Hepatocyte (in vitro differentiated cells): ENCODE results near the gene ULBP2. TPM values are rescaled to one million over a fixed set of nuclear protein-coding genes. Genes with fewer than 3 reads are reported as not detected.
"Not testable (repeated sequence)": the region's sequence is repeated elsewhere in the genome, so short reads cannot be mapped to it uniquely, and the experiment has no call there.

Experiments used
- DNase-seq: peaks from one replicate; pipeline ENCODE4 v3.0.0-alpha.2; 2016; ENCODE audit warnings: low spot score
- H2AFZ ChIP-seq: fragments of 200-600 bp; sonication (generic); 2 replicates; pipeline ENCODE4 v1.6.0; 2016; ENCODE audit warnings: antibody characterized with exemption, mild to moderate bottlenecking
- H3K27ac ChIP-seq: fragments of 200-600 bp; sonication (generic); 2 replicates; pipeline ENCODE4 v1.5.1; 2016; ENCODE audit warnings: mild to moderate bottlenecking
- H3K27me3 ChIP-seq: fragments of 200-600 bp; sonication (generic); 2 replicates; pipeline ENCODE4 v1.6.1; 2016
- H3K36me3 ChIP-seq: fragments of 200-600 bp; sonication (generic); replicated peaks from 2 replicates; pipeline ENCODE4 v1.5.1; 2016; ENCODE audit warnings: low read depth; ENCODE audit not compliant: insufficient read depth
- H3K4me1 ChIP-seq: fragments of 200-600 bp; sonication (generic); 2 replicates; pipeline ENCODE4 v1.5.1; 2016; ENCODE audit warnings: mild to moderate bottlenecking, moderate library complexity; ENCODE audit not compliant: insufficient read depth
- H3K4me2 ChIP-seq: fragments of 200-600 bp; sonication (generic); 2 replicates; pipeline ENCODE4 v1.6.0; 2016
- H3K4me3 ChIP-seq: fragments of 200-600 bp; sonication (generic); 2 replicates; pipeline ENCODE4 v1.5.1; 2016; ENCODE audit warnings: mild to moderate bottlenecking
- H3K79me2 ChIP-seq: fragments of 200-600 bp; sonication (generic); 2 replicates; pipeline ENCODE4 v1.6.0; 2017; ENCODE audit warnings: mild to moderate bottlenecking
- H3K9me2 ChIP-seq: fragments of 200-600 bp; sonication (generic); replicated peaks from 2 replicates; pipeline ENCODE4 v1.6.0; 2017; ENCODE audit warnings: mild to moderate bottlenecking; ENCODE audit not compliant: insufficient read depth
- H3K9me3 ChIP-seq: fragments of 200-600 bp; sonication (generic); 2 replicates; pipeline ENCODE4 v1.5.1; 2016; ENCODE audit warnings: low read depth, mild to moderate bottlenecking
- H4K20me1 ChIP-seq: fragments of 200-600 bp; sonication (generic); 2 replicates; pipeline ENCODE4 v1.6.0; 2016; ENCODE audit warnings: mild to moderate bottlenecking; ENCODE audit not compliant: insufficient read depth, poor library complexity, severe bottlenecking
- CTCF ChIP-seq: fragments of 200-600 bp; sonication (generic); IDR thresholded peaks from 2 replicates; pipeline ENCODE4 v1.5.1; 2016; ENCODE audit warnings: antibody characterized with exemption, mild to moderate bottlenecking; ENCODE audit not compliant: poor library complexity
- EZH2 ChIP-seq: fragments of 200-600 bp; sonication (generic); IDR thresholded peaks from 2 replicates; pipeline ENCODE4 v1.6.1; 2016; ENCODE audit warnings: antibody characterized with exemption, mild to moderate bottlenecking, borderline replicate concordance
- EZH2phosphoT487 ChIP-seq: fragments of 200-600 bp; sonication (generic); IDR thresholded peaks from one replicate; pipeline ENCODE4 v1.6.1; 2018; ENCODE audit warnings: antibody characterized with exemption, mild to moderate bottlenecking, low read depth, moderate library complexity; ENCODE audit not compliant: unreplicated experiment, severe bottlenecking
- WGBS: methylation state at CpG from one replicate; pipeline ENCODE4 v1.1.6; 2016; ENCODE audit warnings: low lambda C conversion rate; ENCODE audit errors: missing lambda C conversion rate; 5-methylcytosine and 5-hydroxymethylcytosine counted together
- polyA plus RNA-seq: library from polyadenylated mRNA; unstranded; fragments of >200 nt; fragmentation: Nextera tagmentation; extraction: Ambion mirVana; gene quantifications from 2 replicates; pipeline ENCODE4 v1.2.1, GENCODE V29; 2016
- total RNA-seq: library from RNA; depleted of rRNA; stranded (reverse); fragments of >200 nt; gene quantifications from 2 replicates; pipeline ENCODE4 v1.2.3, GENCODE V29; 2014

Gene ULBP2
- total and polyA plus RNA-seq, 2 experiments from 2014 or later = 0.10 to 0.15 TPM

GRCh38 chr6:149910721-149911151 lies 31.1 kb upstream of the ULBP2 start:
- no peaks in the 10 kb centered on the region for H3K9me3 ChIP-seq
- WGBS = 96% methylated on average over 23 of the region's 23 CpGs
- no peaks in the 10 kb centered on the region for H3K36me3 ChIP-seq
- H3K9me2 ChIP-seq = no peaks in the 10 kb centered on the region
- no peak overlapping the region for H3K4me2 ChIP-seq
- DNase-seq = no peak
- H3K27ac ChIP-seq = no peak overlapping the region
- no peaks in the 10 kb centered on the region for H3K79me2 ChIP-seq
- H3K4me3 ChIP-seq = no peak overlapping the region
- H3K27me3 ChIP-seq = peaks cover 5% of the 10 kb centered on the region
- H4K20me1 ChIP-seq = no peaks in the 10 kb centered on the region
- no peak overlapping the region for H2AFZ ChIP-seq
- H3K4me1 ChIP-seq = no peaks in the 10 kb centered on the region
- TF ChIP-seq EZH2 = no peak
- TF ChIP-seq EZH2phosphoT487 = no peak
- TF ChIP-seq CTCF = no peak

GRCh38 chr6:149912680-149913079 lies 29.1 kb upstream of the ULBP2 start:
- not testable (repeated sequence) for H3K36me3 ChIP-seq, H3K9me2 ChIP-seq, H4K20me1 ChIP-seq, H3K79me2 ChIP-seq, H3K27ac ChIP-seq, H3K27me3 ChIP-seq, DNase-seq, H3K4me1 ChIP-seq, H3K4me3 ChIP-seq, H3K9me3 ChIP-seq, H2AFZ ChIP-seq, H3K4me2 ChIP-seq
- 74% methylated on average over 3 of the region's 3 CpGs for WGBS

- Histone ChIP-seq H3K9me3 (no peaks in the 10 kb centered on the region), H3K4me2 (no peak overlapping the region), H3K79me2 (no peaks in the 10 kb centered on the region), H3K27ac (no peak overlapping the region), H4K20me1 (no peaks in the 10 kb centered on the region), H3K9me2 (no peaks in the 10 kb centered on the region), H3K4me1 (no peaks in the 10 kb centered on the region), H3K4me3 (no peak overlapping the region), H3K27me3 (peaks cover 5% of the 10 kb centered on the region), H3K36me3 (no peaks in the 10 kb centered on the region), H2AFZ (no peak overlapping the region)
- 37% methylated on average over 2 of the region's 2 CpGs for WGBS
- TF ChIP-seq EZH2phosphoT487 = no peak
- TF ChIP-seq EZH2 = no peak
- TF ChIP-seq CTCF = no peak
- no peak for DNase-seq
Measured at GRCh38 chr6:149913085-149913484, 28.7 kb upstream of the ULBP2 start.

GRCh38 chr6:149913540-149914240 lies 28.1 kb upstream of the ULBP2 start:
- H3K4me2 ChIP-seq = no peak overlapping the region
- WGBS = 66% methylated on average over 9 of the region's 9 CpGs
- TF ChIP-seq CTCF = no peak
- TF ChIP-seq EZH2 = no peak
- no peak for TF ChIP-seq EZH2phosphoT487
- no peaks in the 10 kb centered on the region for H3K4me1 ChIP-seq
- H3K9me3 ChIP-seq = no peaks in the 10 kb centered on the region
- H3K27ac ChIP-seq = no peak overlapping the region
- H4K20me1 ChIP-seq = no peaks in the 10 kb centered on the region
- H2AFZ ChIP-seq = no peak overlapping the region
- no peak overlapping the region for H3K4me3 ChIP-seq
- H3K36me3 ChIP-seq = no peaks in the 10 kb centered on the region
- H3K79me2 ChIP-seq = no peaks in the 10 kb centered on the region
- no peaks in the 10 kb centered on the region for H3K9me2 ChIP-seq
- no peak for DNase-seq
- peaks cover 5% of the 10 kb centered on the region for H3K27me3 ChIP-seq
